Panc1 (cell line): ENCODE data around the gene SLC38A10. TPM values are rescaled to one million over a fixed set of nuclear protein-coding genes. Genes with fewer than 3 reads are reported as not detected.

Experiments
- ATAC-seq: fragments of 200-7000 bp; cut with Tn5 transposase; 2 replicates; pipeline ENCODE4 v1.9.1; 2020; ENCODE audit warnings: mild to moderate bottlenecking, moderate library complexity
- BruUV-seq: library from RNA; stranded (reverse); fragments of 400-500 nt; replicated peaks from 2 replicates; lab custom pipeline; 2021; lab: Mats Ljungman, UMichigan
- CTCF ChIA-PET: fragments of 300-600 bp; sonication (Branson Sonifier 250); formaldehyde crosslinking; loops from one replicate; lab custom pipeline; 2022; ENCODE audit warnings: antibody characterized with exemption; lab: Charles Lee
- POLR2A ChIA-PET: fragments of 300-600 bp; sonication (Branson Sonifier 250); formaldehyde crosslinking; loops from one replicate; lab custom pipeline; 2022; ENCODE audit warnings: antibody characterized with exemption; lab: Charles Lee
- DNase-seq: peaks from one replicate; pipeline ENCODE4 v3.0.0-alpha.2; 2010; ENCODE audit warnings: low read depth, low spot score
- H3K27ac ChIP-seq: 2 replicates; pipeline ENCODE4 v1.5.1; 2011; ENCODE audit warnings: mild to moderate bottlenecking, low read length, inconsistent platforms
- H3K27me3 ChIP-seq: fragments of 200-500 bp; sonication (Bioruptor generic); 2 replicates; pipeline ENCODE4 v1.6.0; 2014; ENCODE audit warnings: low read length, inconsistent platforms; ENCODE audit not compliant: control insufficient read depth, insufficient read depth
- H3K36me3 ChIP-seq: fragments of 200-500 bp; sonication (Bioruptor generic); 2 replicates; pipeline ENCODE4 v1.5.1; 2014; ENCODE audit warnings: inconsistent platforms, mild to moderate bottlenecking, low read length, moderate library complexity; ENCODE audit not compliant: control insufficient read depth, insufficient read depth
- H3K4me1 ChIP-seq: 2 replicates; pipeline ENCODE4 v1.5.1; 2011; ENCODE audit warnings: inconsistent platforms, mild to moderate bottlenecking, low read length, moderate library complexity; ENCODE audit not compliant: control insufficient read depth, insufficient read depth
- H3K4me3 ChIP-seq, 2 experiments: 2 replicates each; pipeline ENCODE4 v1.5.1; 2011 to 2012; ENCODE audit warnings: low read depth in 2 of 2, low read length in 2 of 2, mild to moderate bottlenecking in 2 of 2, inconsistent platforms in 1 of 2, moderate library complexity in 1 of 2
- H3K9me3 ChIP-seq: fragments of 200-500 bp; sonication (Bioruptor generic); 2 replicates; pipeline ENCODE4 v1.5.1; 2014; ENCODE audit warnings: low read depth, mild to moderate bottlenecking, inconsistent platforms, low read length, moderate library complexity; ENCODE audit not compliant: control insufficient read depth, insufficient read depth
- CTCF ChIP-seq: fragments of 450-650 bp; IDR thresholded peaks from 2 replicates; pipeline ENCODE4 v1.5.1; 2017; ENCODE audit warnings: mild to moderate bottlenecking
- POLR2AphosphoS5 ChIP-seq: IDR thresholded peaks from 2 replicates; pipeline ENCODE4 v1.6.1; 2012; ENCODE audit warnings: mild to moderate bottlenecking, low read depth, low read length, moderate library complexity
- SIN3A ChIP-seq: IDR thresholded peaks from 2 replicates; pipeline ENCODE4 v1.6.1; 2012; ENCODE audit warnings: low read depth, mild to moderate bottlenecking, low read length, moderate library complexity, borderline replicate concordance; ENCODE audit not compliant: insufficient read depth
- TCF7L2 ChIP-seq: IDR thresholded peaks from 2 replicates; pipeline ENCODE4 v1.6.1; 2011; ENCODE audit warnings: mild to moderate bottlenecking, low read depth, low read length, inconsistent platforms
- in situ Hi-C: cut with HindIII; loops from 2 replicates; pipeline ENCODE4 v1.10.0; 2016; ENCODE audit warnings: low sequenced_read_pairs, low pct_unique_long_range_greater_than_20kb
- intact Hi-C: fragments of 100-400 bp; cut with micrococcal nuclease; formaldehyde crosslinking; loops from one replicate; pipeline ENCODE4 v1.10.0; 2022; ENCODE audit not compliant: unreplicated experiment
- total RNA-seq: library from RNA; stranded (reverse); gene quantifications from one replicate; pipeline ENCODE4 v1.2.1, GENCODE V29; 2021; ENCODE audit not compliant: unreplicated experiment
- TF ChIP-seq, protein P1 (sequence below), 2 experiments: IDR thresholded peaks; 2 replicates each; pipeline ENCODE4 v1.6.1; 2011 to 2012; ENCODE audit warnings: low read depth in 2 of 2, control low read depth in 1 of 2, low read length in 1 of 2, mild to moderate bottlenecking in 1 of 2, moderate library complexity in 1 of 2; ENCODE audit not compliant: insufficient read depth in 1 of 2

SLC38A10 gene
- total RNA-seq, 1 experiment from 2014 or later = 188 TPM

DNA sequence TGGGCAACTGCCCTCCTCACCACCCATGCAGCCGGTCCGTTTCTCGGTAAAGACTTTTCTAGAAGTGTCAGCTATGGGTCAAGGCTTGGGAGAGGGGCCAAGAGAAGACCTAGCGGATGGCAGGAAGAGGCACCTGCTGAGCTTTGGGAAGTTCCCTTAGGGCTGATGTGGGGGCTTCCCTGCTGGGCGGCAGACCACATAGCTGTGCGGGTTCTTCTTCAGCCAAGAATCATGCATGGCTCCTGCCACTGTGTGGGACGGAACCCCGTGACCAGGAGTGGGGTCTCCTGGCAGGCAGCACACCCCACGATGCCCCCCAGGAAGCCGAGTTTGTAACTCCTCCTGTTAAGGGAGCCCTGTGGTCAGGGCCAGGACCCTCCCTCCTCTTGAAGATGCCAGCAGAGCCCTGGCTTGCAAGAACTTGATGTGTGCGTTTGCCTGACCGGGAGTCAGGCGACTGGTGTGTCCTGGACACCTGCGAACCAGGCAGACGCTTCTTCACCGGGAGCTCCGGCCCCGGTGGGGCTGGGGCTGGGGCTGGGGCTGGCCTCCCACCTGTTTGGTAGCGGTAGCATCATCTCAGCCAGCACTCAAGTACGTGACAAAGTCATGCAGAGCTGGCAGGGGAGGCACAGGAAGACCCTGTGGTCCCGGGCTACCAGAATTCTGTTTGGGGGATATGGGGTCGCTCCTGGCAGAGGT is 17.7 kb upstream of the SLC38A10 start:
- ATAC-seq = no peak
- H3K4me3 ChIP-seq = no peak overlapping the region
- no peaks in the 10 kb centered on the region for H3K36me3 ChIP-seq
- H3K4me1 ChIP-seq = peaks cover 21% of the 10 kb centered on the region
- no TSS peak for BruUV-seq
- ChIA-PET POLR2A (interaction anchor here (0.5 kb wide), 1 partner anchor 193 kb away, joined by 3 read pairs; no protein-coding TSS in a partner anchor), CTCF (no interaction called here)
- H3K27me3 ChIP-seq = no peaks in the 10 kb centered on the region
- intact Hi-C loops (no loop called here), in situ Hi-C loops (no loop called here)
- no peak overlapping the region for H3K27ac ChIP-seq
- DNase-seq = no peak
- no peaks in the 10 kb centered on the region for H3K9me3 ChIP-seq
- TF ChIP-seq TCF7L2 (no peak), CTCF (no peak), SIN3A (no peak), POLR2AphosphoS5 (no peak)
- TF ChIP-seq, protein P1, sequence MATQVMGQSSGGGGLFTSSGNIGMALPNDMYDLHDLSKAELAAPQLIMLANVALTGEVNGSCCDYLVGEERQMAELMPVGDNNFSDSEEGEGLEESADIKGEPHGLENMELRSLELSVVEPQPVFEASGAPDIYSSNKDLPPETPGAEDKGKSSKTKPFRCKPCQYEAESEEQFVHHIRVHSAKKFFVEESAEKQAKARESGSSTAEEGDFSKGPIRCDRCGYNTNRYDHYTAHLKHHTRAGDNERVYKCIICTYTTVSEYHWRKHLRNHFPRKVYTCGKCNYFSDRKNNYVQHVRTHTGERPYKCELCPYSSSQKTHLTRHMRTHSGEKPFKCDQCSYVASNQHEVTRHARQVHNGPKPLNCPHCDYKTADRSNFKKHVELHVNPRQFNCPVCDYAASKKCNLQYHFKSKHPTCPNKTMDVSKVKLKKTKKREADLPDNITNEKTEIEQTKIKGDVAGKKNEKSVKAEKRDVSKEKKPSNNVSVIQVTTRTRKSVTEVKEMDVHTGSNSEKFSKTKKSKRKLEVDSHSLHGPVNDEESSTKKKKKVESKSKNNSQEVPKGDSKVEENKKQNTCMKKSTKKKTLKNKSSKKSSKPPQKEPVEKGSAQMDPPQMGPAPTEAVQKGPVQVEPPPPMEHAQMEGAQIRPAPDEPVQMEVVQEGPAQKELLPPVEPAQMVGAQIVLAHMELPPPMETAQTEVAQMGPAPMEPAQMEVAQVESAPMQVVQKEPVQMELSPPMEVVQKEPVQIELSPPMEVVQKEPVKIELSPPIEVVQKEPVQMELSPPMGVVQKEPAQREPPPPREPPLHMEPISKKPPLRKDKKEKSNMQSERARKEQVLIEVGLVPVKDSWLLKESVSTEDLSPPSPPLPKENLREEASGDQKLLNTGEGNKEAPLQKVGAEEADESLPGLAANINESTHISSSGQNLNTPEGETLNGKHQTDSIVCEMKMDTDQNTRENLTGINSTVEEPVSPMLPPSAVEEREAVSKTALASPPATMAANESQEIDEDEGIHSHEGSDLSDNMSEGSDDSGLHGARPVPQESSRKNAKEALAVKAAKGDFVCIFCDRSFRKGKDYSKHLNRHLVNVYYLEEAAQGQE (IDR thresholded peaks at IDR 0.05; ENCODE audit: insufficient read depth in 1 of 2, low read depth in 2 of 2, low read length in 1 of 2) = no peak

GRCh38 chr17:81311946-81312345 is 16.8 kb upstream of the SLC38A10 start:
- ATAC-seq = no peak
- Histone ChIP-seq H3K4me3 (no peak overlapping the region), H3K36me3 (no peaks in the 10 kb centered on the region), H3K9me3 (no peaks in the 10 kb centered on the region), H3K27ac (no peak overlapping the region), H3K4me1 (peaks cover 22% of the 10 kb centered on the region), H3K27me3 (no peaks in the 10 kb centered on the region)
- BruUV-seq = no TSS peak
- DNase-seq = no peak
- in situ Hi-C loops (no loop called here), intact Hi-C loops (no loop called here)
- ChIA-PET POLR2A (interaction anchor here (0.5 kb wide), 1 partner anchor 194 kb away, joined by 3 read pairs; no protein-coding TSS in a partner anchor), CTCF (no interaction called here)
- TF ChIP-seq TCF7L2 = no peak
- TF ChIP-seq, protein P1 (IDR thresholded peaks at IDR 0.05; ENCODE audit: insufficient read depth in 1 of 2, low read depth in 2 of 2, low read length in 1 of 2) = no peak
